HG02798 (cell line): ENCODE data around the gene MAP2K5.
"Not testable (repeated sequence)": the region's sequence is repeated elsewhere in the genome, so short reads cannot be mapped to it uniquely, and the experiment has no call there.

Experiments
- ATAC-seq: cut with Tn5 transposase; IDR thresholded peaks from one replicate; pipeline ENCODE4 v1.9.1; 2021; ENCODE audit warnings: mild to moderate bottlenecking; ENCODE audit not compliant: unreplicated experiment, poor library complexity

MAP2K5 gene

GRCh38 chr15:67590191-67590590 is 47.7 kb downstream of the MAP2K5 start:
- no peak for ATAC-seq

- no peak for ATAC-seq
Measured at GRCh38 chr15:67592245-67592644, 49.7 kb downstream of the MAP2K5 start.

- ATAC-seq, result no peak
Measured at GRCh38 chr15:67593562-67593961, 51.1 kb downstream of the MAP2K5 start.

DNA sequence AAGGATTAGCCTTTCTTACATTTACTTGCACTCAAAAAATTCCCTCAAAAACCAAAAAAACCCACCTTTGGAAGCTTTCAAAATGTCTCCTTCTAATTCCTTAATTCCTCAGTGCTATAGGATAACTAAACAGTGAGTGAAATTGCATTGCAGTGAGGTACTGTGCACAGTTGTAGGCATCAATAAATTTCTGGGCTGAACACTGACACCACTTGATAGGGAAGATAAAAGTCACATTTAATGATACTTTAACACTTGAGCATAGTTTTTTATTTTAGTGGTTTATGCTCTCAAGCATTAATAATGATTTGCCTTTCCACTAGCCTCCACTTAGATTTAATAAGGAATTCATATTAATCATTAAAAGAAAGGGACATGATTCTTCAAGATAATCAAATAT is 52.3 kb downstream of the MAP2K5 start:
- ATAC-seq, result no peak

- no peak for ATAC-seq
Measured at GRCh38 chr15:67595572-67595971, 53.1 kb downstream of the MAP2K5 start.

DNA sequence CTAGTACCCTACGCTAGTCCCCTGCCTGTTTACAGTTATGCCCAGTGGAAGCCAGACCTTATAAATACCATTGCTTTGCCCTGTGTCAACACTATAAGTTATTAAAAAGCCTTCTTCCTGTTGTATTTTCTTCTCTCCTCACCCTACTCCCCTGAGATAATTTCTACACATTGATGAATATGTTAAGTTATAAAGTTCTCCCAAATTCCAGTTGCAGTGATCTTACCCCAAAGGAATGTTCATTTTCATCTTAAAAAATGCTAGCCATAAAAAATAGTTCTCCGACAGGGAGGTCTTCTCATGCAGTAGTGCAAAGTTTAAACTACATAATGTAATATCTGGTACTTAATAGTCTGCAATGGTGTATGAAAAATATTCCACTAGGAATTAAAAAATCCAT is 58.6 kb downstream of the MAP2K5 start:
- no peak for ATAC-seq

- no peak for ATAC-seq
Measured at GRCh38 chr15:67603063-67603462, 60.6 kb downstream of the MAP2K5 start.

DNA sequence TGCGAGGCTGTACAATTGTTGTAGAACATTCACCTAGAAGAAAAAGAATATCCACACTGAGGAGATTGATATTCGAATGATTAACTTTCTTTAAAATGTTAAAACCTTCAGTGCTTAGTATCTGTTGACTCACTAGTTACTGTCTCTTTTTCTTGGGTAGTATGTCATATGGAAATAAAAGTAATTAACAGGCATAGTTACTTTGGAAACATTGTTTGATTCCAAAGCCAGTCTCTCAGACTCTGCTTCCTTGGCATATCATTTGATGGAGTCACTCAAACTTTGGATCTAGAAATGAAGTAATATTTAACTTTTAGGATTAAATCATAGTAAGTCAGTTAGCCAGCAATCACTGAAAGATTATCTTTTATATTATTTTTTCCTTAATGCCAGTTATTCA is 63.4 kb downstream of the MAP2K5 start:
- ATAC-seq, result no peak

GRCh38 chr15:67606742-67607141 is 64.2 kb downstream of the MAP2K5 start:
- ATAC-seq, result no peak

- ATAC-seq, result no peak
Measured at GRCh38 chr15:67607329-67607728, 64.8 kb downstream of the MAP2K5 start.

DNA sequence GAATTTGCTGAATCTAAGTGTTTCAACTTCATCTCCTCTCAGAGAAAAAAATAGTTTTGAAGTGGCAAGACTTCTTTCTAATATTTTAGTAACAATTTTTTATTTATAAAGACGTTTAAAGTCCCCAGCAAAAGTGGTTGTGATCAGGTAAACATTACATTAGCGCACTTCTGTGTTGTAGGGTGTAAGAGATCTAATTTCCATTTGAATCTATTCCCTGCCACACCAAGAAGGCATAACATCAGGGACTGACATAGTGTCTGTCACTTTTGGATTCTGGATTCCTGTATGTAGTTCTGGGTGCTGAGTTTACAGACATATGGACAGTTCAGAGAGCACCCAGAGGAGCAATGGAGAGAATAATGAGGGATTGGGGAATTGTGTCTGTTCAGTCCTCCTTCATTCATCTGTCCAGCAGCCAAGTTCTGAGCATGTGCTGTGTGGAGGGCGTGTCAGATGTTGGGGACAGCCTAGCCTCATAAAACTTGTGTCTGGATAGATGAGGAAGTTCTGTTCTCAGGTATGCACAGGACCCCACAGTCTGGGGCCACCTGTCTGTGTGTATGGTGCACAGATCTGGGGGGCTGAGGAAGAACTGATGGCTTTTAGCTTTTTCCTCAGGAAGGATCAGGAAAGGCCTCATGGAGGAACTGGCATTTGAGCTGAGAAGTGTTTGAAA is 65.6 kb downstream of the MAP2K5 start:
- no peak for ATAC-seq

- ATAC-seq, result no peak
Measured at GRCh38 chr15:67608638-67608959, 66.1 kb downstream of the MAP2K5 start.

GRCh38 chr15:67611370-67612369 is 69.2 kb downstream of the MAP2K5 start:
- ATAC-seq, result no peak

GRCh38 chr15:67613211-67613610 is 70.7 kb downstream of the MAP2K5 start:
- no peak for ATAC-seq

- ATAC-seq, result no peak
Measured at GRCh38 chr15:67613708-67614107, 71.2 kb downstream of the MAP2K5 start.

GRCh38 chr15:67615131-67615534 is 72.6 kb downstream of the MAP2K5 start:
- ATAC-seq, result not testable (repeated sequence)

DNA sequence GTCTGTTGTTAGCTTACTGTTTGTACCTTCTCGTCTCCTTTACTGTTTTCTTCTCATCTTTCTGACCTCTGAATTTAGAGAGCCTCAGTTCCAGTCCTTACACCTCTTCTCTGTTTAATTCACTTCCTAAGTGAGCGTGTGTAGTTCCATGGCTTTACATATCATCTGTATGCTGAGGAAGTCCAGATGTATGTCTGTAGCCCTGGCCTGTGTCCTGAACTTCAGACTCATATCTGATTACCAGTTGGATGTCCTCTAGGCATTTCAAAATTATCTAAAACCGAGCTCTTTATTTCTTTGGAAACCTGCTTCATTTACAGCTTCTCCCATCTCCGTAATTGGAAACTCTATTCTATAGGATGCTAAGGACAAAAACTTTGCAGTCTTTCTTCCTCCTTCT is 75.8 kb downstream of the MAP2K5 start:
- ATAC-seq, result no peak

GRCh38 chr15:67622110-67622509 is 79.6 kb downstream of the MAP2K5 start:
- no peak for ATAC-seq

DNA sequence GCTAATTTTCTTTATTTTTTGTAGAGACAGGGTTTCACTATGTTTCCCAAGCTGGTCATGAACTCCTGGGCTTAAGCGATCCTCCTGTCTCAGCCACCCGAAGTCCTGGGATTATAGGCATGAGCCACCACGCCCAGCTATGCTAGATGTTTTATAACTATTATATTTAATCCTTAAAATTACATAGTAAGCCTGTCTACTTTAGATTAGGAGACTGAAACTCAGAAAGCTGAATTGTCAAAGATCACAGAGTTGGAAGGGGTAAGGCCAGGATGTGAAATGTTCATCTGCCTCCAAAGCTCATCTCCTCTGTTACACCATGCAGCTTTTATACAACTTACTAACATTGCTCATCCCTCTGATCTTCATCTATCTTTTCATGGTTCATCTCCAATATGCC is 89.8 kb downstream of the MAP2K5 start:
- no peak for ATAC-seq

DNA sequence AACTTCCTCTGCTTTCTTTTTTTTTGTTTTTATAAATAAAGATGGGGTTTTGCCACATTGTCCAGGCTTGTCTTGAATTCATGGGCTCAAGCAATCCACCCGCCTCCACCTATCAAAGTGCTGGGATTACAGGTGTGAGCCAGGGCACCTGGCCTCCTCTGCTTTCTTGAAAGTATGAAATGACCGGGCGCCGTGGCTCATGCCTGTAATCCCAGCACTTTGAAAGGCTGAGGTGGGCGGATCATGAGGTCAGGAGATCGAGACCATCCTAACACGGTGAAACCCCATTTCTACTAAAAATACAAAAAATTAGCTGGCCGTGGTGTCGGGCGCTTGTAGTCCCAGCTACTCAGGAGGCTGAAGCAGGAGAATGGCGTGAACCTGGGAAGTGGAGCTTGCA is 93.4 kb downstream of the MAP2K5 start:
- not testable (repeated sequence) for ATAC-seq

GRCh38 chr15:67639591-67639990 is 97.1 kb downstream of the MAP2K5 start:
- no peak for ATAC-seq

DNA sequence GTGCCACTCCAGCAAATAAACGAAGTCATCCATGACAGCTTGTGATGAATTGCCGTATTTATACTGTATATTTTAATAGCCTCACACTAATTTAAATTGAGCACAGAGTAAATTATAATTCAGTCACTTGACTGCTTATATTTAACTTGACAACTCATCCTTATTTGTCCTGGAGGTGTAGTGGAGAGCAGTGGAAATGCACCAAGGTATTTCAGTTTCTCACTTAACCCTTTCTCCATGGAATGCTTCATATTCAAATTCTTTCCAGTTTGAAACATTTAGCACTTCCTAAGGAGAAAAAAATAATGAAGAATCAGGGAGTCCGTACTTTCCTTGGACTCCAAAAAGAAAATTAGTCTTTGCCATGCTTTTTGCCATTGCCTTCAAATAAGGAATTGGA is 99.0 kb downstream of the MAP2K5 start:
- no peak for ATAC-seq
